Left cardiac atrium (tissue), 4 donors: ENCODE measurements around the gene CLP1. TPM values are rescaled to one million over a fixed set of nuclear protein-coding genes. Genes with fewer than 3 reads are reported as not detected.
"Not testable (repeated sequence)": the region's sequence is repeated elsewhere in the genome, so short reads cannot be mapped to it uniquely, and the experiment has no call there.

Experiments
- ATAC-seq, 2 donors: fragments of 200-7000 bp; cut with Tn5 transposase; one replicate each; pipeline ENCODE4 v1.9.1; 2020; ENCODE audit warnings: mild to moderate bottlenecking in 2 of 2, moderate library complexity in 2 of 2
- DNase-seq: peaks from one replicate; pipeline ENCODE4 v3.0.0-alpha.2; 2020
- intact Hi-C, 2 donors: fragments of 100-400 bp; cut with DNase I; formaldehyde crosslinking; loops; one replicate each; pipeline versions ENCODE4 v1.14.1 to v1.15.1; 2022 to 2023
- microRNA-seq, 2 donors: library from miRNA; unstranded; fragments of <30 nt; microRNA quantifications; one replicate each; pipeline ENCODE4 v1.2.0, GENCODE V29; 2020
- total RNA-seq, 2 donors: library from RNA; stranded (reverse); fragmentation: NEBNext Ultra II Directional; extraction: Animal tissue kit (Norgen Biotek cat#: 25700); gene quantifications; one replicate each; pipeline ENCODE4 v1.2.1, GENCODE V29; 2021
- donor health status: DM: no; HTN: yes; CAD: no.
- donor health status: DM: no; HTN: yes; CAD: no; lungs with severe emphysema.
- donor health status: DM: yes; HTN: yes; CAD: no.
- donor health status: Dilated cardiomyopathy.

CLP1 gene
- total RNA-seq, 2 donors from 2014 or later = 6.9 to 8.5 TPM

GRCh38 chr11:57703341-57703740 is 45.8 kb downstream of the CLP1 start:
- ATAC-seq = no peak
- DNase-seq = no peak
- intact Hi-C loops = no loop called here

GRCh38 chr11:57704932-57705331 is 47.4 kb downstream of the CLP1 start:
- intact Hi-C loops = no loop called here
- ATAC-seq = no peak
- no peak for DNase-seq

GRCh38 chr11:57705432-57705831 is 47.9 kb downstream of the CLP1 start:
- intact Hi-C loops, DNase-seq, ATAC-seq: not testable (repeated sequence)

- intact Hi-C loops = no loop called here
Measured at GRCh38 chr11:57709802-57710367, 52.3 kb downstream of the CLP1 start.

More at GRCh38 chr11:57709802-57710367, 52.3 kb downstream of the CLP1 start:
- ATAC-seq (no peak), DNase-seq (no peak)

Small RNA genes lying within 50 kb of the gene (microRNA-seq; reads per million reads assigned to microRNA genes)
- 6,095 to 8,920 reads per million in 2 donors for gene MIR130A

Other genes starting within 250 kb of the CLP1 start
- 10 to 100 TPM; 39.3 to 46.7 TPM for gene SLC43A3, start 230.6 kb upstream of the CLP1 start, total RNA-seq
- 1 to 10 TPM; 1.9 to 2.4 TPM for gene RTN4RL2, start 197.2 kb upstream of the CLP1 start, total RNA-seq
- gene SLC43A1, start 142.1 kb upstream of the CLP1 start, total RNA-seq = 1 to 10 TPM; 5.8 to 7.2 TPM
- gene TIMM10, start 127.0 kb upstream of the CLP1 start, total RNA-seq = 10 to 100 TPM; 58.0 to 58.9 TPM
- gene SMTNL1, start 120.2 kb upstream of the CLP1 start, total RNA-seq = not detected
- gene UBE2L6, start 90.1 kb upstream of the CLP1 start, total RNA-seq = 10 to 100 TPM; 28.9 to 30.0 TPM
- gene SERPING1, start 60.1 kb upstream of the CLP1 start, total RNA-seq = 100 to 1,000 TPM; 198 to 266 TPM
- gene YPEL4, start 7.8 kb upstream of the CLP1 start, total RNA-seq = 1 to 10 TPM in 1 of 2 donors, under 1 TPM in 1; 0.47 to 1.1 TPM
- 10 to 100 TPM; 51.3 to 60.7 TPM for gene ZDHHC5, start 10.4 kb downstream of the CLP1 start, total RNA-seq
- gene MED19, start 54.5 kb downstream of the CLP1 start, total RNA-seq = 1 to 10 TPM; 8.4 to 8.7 TPM
- gene TMX2, start 54.8 kb downstream of the CLP1 start, total RNA-seq = 10 to 100 TPM; 64.3 to 80.3 TPM
- gene SELENOH, start 83.7 kb downstream of the CLP1 start, total RNA-seq = 100 to 1,000 TPM in 1 of 2 donors, 10 to 100 TPM in 1; 99.1 to 116 TPM
- gene BTBD18, start 94.1 kb downstream of the CLP1 start, total RNA-seq = not detected
- gene CTNND1, start 104.0 kb downstream of the CLP1 start, total RNA-seq = 10 to 100 TPM; 75.2 to 82.0 TPM